Muscle of leg (tissue), 11 donors: ENCODE results near the gene RBKS. TPM values are rescaled to one million over a fixed set of nuclear protein-coding genes. Genes with fewer than 3 reads are reported as not detected.
"Not testable (repeated sequence)": the region's sequence is repeated elsewhere in the genome, so short reads cannot be mapped to it uniquely, and the experiment has no call there.

Experiments
- DNase-seq: peaks from one replicate; pipeline ENCODE4 v3.0.0; 2013
- H3K27ac ChIP-seq: one replicate; pipeline ENCODE4 v1.5.1; 2013; ENCODE audit warnings: mild to moderate bottlenecking, low read length, control low read depth
- H3K27me3 ChIP-seq: one replicate; pipeline ENCODE4 v1.6.1; 2013; ENCODE audit warnings: low read length; ENCODE audit not compliant: control insufficient read depth, insufficient read depth
- H3K36me3 ChIP-seq: one replicate; pipeline ENCODE4 v1.6.1; 2013; ENCODE audit warnings: low read length; ENCODE audit not compliant: control insufficient read depth, insufficient read depth
- H3K4me1 ChIP-seq: one replicate; pipeline ENCODE4 v1.6.1; 2013; ENCODE audit warnings: low read length; ENCODE audit not compliant: control insufficient read depth, insufficient read depth
- H3K4me3 ChIP-seq: one replicate; pipeline ENCODE4 v1.5.1; 2013; ENCODE audit warnings: low read length, control low read depth
- H3K9me3 ChIP-seq: replicated peaks from 2 replicates; pipeline ENCODE4 v1.6.1; 2013; ENCODE audit warnings: low read depth, low read length; ENCODE audit not compliant: control insufficient read depth
- WGBS: methylation state at CpG from one replicate; pipeline ENCODE4 v1.1.5; 2013; ENCODE audit warnings: missing lambda C conversion rate; ENCODE audit not compliant: insufficient coverage; 5-methylcytosine and 5-hydroxymethylcytosine counted together
- polyA plus RNA-seq, 8 donors: library from polyadenylated mRNA; unstranded; fragments of 120-200 nt; gene quantifications; one replicate each; pipeline versions ENCODE4 v1.2.1 to v1.2.3, GENCODE V29; 2013; ENCODE audit warnings: inconsistent platforms in 1 of 8, low replicate concordance in 1 of 8; ENCODE audit not compliant: insufficient read length in 8 of 8, insufficient read depth in 1 of 8
- total RNA-seq: library from RNA; stranded (reverse); fragments of 120-200 nt; gene quantifications from one replicate; pipeline ENCODE4 v1.2.4, GENCODE V29; 2013

RBKS gene
- total and polyA plus RNA-seq, 9 donors = 0.56 to 1.4 (median 0.87) TPM

- not testable (repeated sequence) for H3K27me3 ChIP-seq, DNase-seq, H3K4me3 ChIP-seq, H3K36me3 ChIP-seq, H3K27ac ChIP-seq, H3K4me1 ChIP-seq
- peaks cover 12% of the 10 kb centered on the region for H3K9me3 ChIP-seq
Measured at GRCh38 chr2:27745494-27745893, 144.7 kb downstream of the RBKS start.

GRCh38 chr2:27742571-27742970, 147.6 kb downstream of the RBKS start:
- Histone ChIP-seq H3K27me3 (peaks cover 2% of the 10 kb centered on the region), H3K4me3 (no peak overlapping the region), H3K27ac (no peak overlapping the region), H3K36me3 (no peaks in the 10 kb centered on the region), H3K4me1 (peaks cover 4% of the 10 kb centered on the region), H3K9me3 (peaks cover 2% of the 10 kb centered on the region)
- no peak for DNase-seq
- WGBS = 93% methylated on average over 3 of the region's 9 CpGs

GRCh38 chr2:27741673-27742072, 148.5 kb downstream of the RBKS start:
- no peak for DNase-seq
- Histone ChIP-seq H3K27ac (no peak overlapping the region), H3K4me1 (peaks cover 4% of the 10 kb centered on the region), H3K27me3 (peaks cover 2% of the 10 kb centered on the region), H3K9me3 (peaks cover 2% of the 10 kb centered on the region), H3K4me3 (no peak overlapping the region), H3K36me3 (no peaks in the 10 kb centered on the region)
- WGBS = no CpG with 5 or more reads among the region's 3 CpGs

GRCh38 chr2:27739058-27739373, 151.2 kb downstream of the RBKS start:
- WGBS = 94% methylated on average over 3 of the region's 4 CpGs
- peaks cover 17% of the 10 kb centered on the region for H3K4me1 ChIP-seq
- H3K27ac ChIP-seq = no peak overlapping the region
- H3K36me3 ChIP-seq = no peaks in the 10 kb centered on the region
- no peaks in the 10 kb centered on the region for H3K9me3 ChIP-seq
- H3K27me3 ChIP-seq = peaks cover 2% of the 10 kb centered on the region
- DNase-seq = no peak
- no peak overlapping the region for H3K4me3 ChIP-seq

- Histone ChIP-seq H3K9me3 (no peaks in the 10 kb centered on the region), H3K27me3 (peaks cover 2% of the 10 kb centered on the region), H3K4me1 (peaks cover 17% of the 10 kb centered on the region), H3K36me3 (no peaks in the 10 kb centered on the region), H3K4me3 (no peak overlapping the region), H3K27ac (peak overlapping the region; percentile 52)
- WGBS = 90% methylated on average over 10 of the region's 13 CpGs
- DNase-seq = no peak
Measured at GRCh38 chr2:27738349-27739057, 151.7 kb downstream of the RBKS start.

- Histone ChIP-seq H3K4me3 (no peak overlapping the region), H3K27ac (peak overlapping the region; percentile 52), H3K27me3 (peaks cover 2% of the 10 kb centered on the region), H3K9me3 (no peaks in the 10 kb centered on the region), H3K36me3 (no peaks in the 10 kb centered on the region), H3K4me1 (peaks cover 17% of the 10 kb centered on the region)
- WGBS = 55% methylated on average over 7 of the region's 7 CpGs
- DNase-seq = peak; percentile 26
Measured at GRCh38 chr2:27737676-27738348, 152.4 kb downstream of the RBKS start.

GRCh38 chr2:27736890-27737204, 153.3 kb downstream of the RBKS start:
- Histone ChIP-seq H3K4me1 (peaks cover 17% of the 10 kb centered on the region), H3K36me3 (no peaks in the 10 kb centered on the region), H3K27me3 (peaks cover 2% of the 10 kb centered on the region), H3K9me3 (no peaks in the 10 kb centered on the region), H3K4me3 (no peak overlapping the region), H3K27ac (no peak overlapping the region)
- 97% methylated on average over 5 of the region's 6 CpGs for WGBS
- no peak for DNase-seq

- WGBS = 97% methylated on average over 7 of the region's 10 CpGs
- Histone ChIP-seq H3K4me1 (peaks cover 17% of the 10 kb centered on the region), H3K36me3 (no peaks in the 10 kb centered on the region), H3K27me3 (peaks cover 2% of the 10 kb centered on the region), H3K9me3 (no peaks in the 10 kb centered on the region), H3K4me3 (peak overlapping the region; percentile 47), H3K27ac (peak overlapping the region; percentile 37)
- no peak for DNase-seq
Measured at GRCh38 chr2:27736031-27736889, 153.9 kb downstream of the RBKS start.

- Histone ChIP-seq H3K4me1 (peaks cover 17% of the 10 kb centered on the region), H3K4me3 (peak overlapping the region; percentile 47), H3K9me3 (no peaks in the 10 kb centered on the region), H3K36me3 (no peaks in the 10 kb centered on the region), H3K27ac (peak overlapping the region; percentile 50), H3K27me3 (peaks cover 2% of the 10 kb centered on the region)
- DNase-seq = peak; percentile 82
- 3% methylated on average over 50 of the region's 51 CpGs for WGBS
Measured at GRCh38 chr2:27735263-27735904, 154.8 kb downstream of the RBKS start.

GRCh38 chr2:27734305-27734704, 155.9 kb downstream of the RBKS start:
- no CpG with 5 or more reads among the region's 1 CpG for WGBS
- Histone ChIP-seq H3K9me3 (no peaks in the 10 kb centered on the region), H3K27me3 (peaks cover 2% of the 10 kb centered on the region), H3K4me1 (peaks cover 17% of the 10 kb centered on the region), H3K36me3 (no peaks in the 10 kb centered on the region), H3K27ac (no peak overlapping the region), H3K4me3 (no peak overlapping the region)
- DNase-seq = no peak
